Omental fat pad (tissue), 4 donors: ENCODE data around the gene ENO3. TPM values are rescaled to one million over a fixed set of nuclear protein-coding genes. Genes with fewer than 3 reads are reported as not detected.
"Not testable (repeated sequence)": the region's sequence is repeated elsewhere in the genome, so short reads cannot be mapped to it uniquely, and the experiment has no call there.

Experiments
- ATAC-seq: fragments of 150-250 bp; one replicate; pipeline ENCODE4 v1.9.1; 2016; ENCODE audit warnings: mild to moderate bottlenecking, moderate library complexity; ENCODE audit not compliant: low FRiP score
- DNase-seq: peaks from one replicate; pipeline ENCODE4 v3.0.0-alpha.2; 2019; ENCODE audit warnings: low spot score
- total RNA-seq, 4 donors: library from RNA; depleted of rRNA; stranded (reverse); fragments of >200 nt; gene quantifications; one replicate each; pipeline ENCODE4 v1.1.0, GENCODE V29; 2016
- TF ChIP-seq, protein P1 (sequence below), 3 donors: fragments of 450-650 bp; IDR thresholded peaks; one replicate each; pipeline ENCODE4 v1.5.1; 2016 to 2017; ENCODE audit warnings: antibody characterized with exemption in 3 of 3, mild to moderate bottlenecking in 3 of 3, moderate library complexity in 2 of 3

The ENO3 gene
- 1 to 10 TPM; 2.8 to 5.3 (median 3.3) TPM for total RNA-seq

DNA sequence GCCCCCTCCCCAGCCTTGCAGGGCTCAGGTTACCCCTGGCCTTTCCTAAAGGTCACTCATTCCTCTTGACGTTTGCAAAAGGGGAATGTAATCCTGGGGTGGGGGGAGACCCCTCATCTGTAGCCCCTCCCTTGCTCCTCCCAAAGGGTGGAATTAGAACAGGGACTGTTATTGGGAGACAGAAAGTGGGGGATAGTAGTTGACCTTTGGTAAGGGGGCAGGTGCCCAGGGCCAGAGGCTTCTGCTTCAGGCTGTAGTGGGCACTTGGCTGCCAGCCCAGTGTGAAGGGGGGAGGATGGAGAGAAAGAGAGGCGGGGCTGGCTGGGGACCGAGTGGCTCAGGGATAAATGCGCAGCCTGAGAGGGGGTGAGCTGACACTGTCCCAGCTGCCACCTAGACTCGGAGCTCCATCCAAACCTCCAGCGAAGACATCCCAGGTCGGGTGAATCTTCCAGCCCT is at the start of gene ENO3:
Gene ENO3 (plus strand): TSS at position 374 of the 459 bp plus-strand sequence. CDS start 711 bp downstream, outside the sequence.
- DNase-seq, result no peak
- TF ChIP-seq, protein P1, sequence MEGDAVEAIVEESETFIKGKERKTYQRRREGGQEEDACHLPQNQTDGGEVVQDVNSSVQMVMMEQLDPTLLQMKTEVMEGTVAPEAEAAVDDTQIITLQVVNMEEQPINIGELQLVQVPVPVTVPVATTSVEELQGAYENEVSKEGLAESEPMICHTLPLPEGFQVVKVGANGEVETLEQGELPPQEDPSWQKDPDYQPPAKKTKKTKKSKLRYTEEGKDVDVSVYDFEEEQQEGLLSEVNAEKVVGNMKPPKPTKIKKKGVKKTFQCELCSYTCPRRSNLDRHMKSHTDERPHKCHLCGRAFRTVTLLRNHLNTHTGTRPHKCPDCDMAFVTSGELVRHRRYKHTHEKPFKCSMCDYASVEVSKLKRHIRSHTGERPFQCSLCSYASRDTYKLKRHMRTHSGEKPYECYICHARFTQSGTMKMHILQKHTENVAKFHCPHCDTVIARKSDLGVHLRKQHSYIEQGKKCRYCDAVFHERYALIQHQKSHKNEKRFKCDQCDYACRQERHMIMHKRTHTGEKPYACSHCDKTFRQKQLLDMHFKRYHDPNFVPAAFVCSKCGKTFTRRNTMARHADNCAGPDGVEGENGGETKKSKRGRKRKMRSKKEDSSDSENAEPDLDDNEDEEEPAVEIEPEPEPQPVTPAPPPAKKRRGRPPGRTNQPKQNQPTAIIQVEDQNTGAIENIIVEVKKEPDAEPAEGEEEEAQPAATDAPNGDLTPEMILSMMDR (IDR thresholded peaks at IDR 0.05), result no peak
- no peak for ATAC-seq

GRCh38 chr17:4901648-4902344 is 49.1 kb upstream of the ENO3 start:
- TF ChIP-seq, protein P1 (IDR thresholded peaks at IDR 0.05), result no peak
- DNase-seq (no peak), ATAC-seq (no peak)

DNA sequence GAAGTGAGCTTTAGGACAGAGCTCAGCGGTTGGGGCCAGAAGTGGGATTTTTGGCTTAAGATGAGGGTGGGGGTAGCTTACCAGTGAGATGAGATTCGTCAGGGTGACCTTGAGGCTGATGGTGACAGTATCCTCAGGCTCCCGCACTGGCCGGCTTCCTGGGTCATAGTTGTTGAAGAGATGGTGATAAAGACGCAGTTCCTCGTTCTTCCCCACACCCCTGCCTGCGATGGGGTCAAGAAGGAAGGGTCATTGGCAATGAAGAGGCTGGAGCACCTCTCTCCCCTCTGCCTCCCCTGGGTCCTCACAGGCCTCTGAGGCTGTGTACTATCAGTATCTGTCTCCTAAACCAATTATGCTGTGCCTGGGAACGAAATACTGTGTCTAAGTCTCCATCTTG is 48.4 kb upstream of the ENO3 start:
- TF ChIP-seq, protein P1 (IDR thresholded peaks at IDR 0.05), result no peak
- ATAC-seq, result no peak
- no peak for DNase-seq

DNA sequence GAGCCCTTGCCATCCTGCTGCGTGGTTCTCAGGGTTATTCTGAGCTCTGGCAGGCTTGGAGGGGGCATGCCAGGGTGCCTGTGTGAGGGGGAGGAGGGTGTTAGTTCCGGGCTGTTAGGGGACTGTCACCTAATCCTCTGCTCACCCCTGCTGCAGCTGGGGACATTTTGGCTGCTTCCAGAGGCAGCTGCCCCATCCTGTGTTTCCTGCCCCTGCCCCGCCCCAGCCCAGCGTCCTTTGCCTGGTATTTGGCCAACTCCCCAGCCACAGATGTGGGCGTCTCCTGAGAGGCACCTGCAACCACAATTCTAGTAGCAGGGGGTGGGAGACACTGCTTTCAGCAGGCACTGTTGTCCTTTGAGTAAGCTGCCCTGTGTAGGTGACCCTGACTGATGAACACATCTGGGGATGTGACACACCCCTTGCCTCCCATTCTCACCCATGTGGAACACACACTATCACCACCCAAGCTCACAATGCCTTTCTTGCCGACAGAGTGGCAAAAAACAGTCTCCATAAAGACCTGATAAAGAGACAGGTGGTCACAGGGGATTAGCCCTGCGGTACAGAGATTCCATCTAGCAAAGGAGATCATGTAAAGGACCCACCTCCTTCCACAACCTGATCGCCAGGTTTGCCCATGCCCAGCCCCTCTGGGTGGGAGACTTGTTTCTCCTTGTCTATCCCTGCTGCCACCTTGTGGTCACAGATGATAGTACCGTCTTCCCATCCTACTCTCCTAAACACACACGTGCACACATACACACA is 47.7 kb upstream of the ENO3 start, which contains the start of gene CHRNE:
Gene CHRNE (minus strand): TSS at position 48 of the 768 bp plus-strand sequence. CDS start 35 bp downstream, at position 13.
- TF ChIP-seq, protein P1 (IDR thresholded peaks at IDR 0.05), result peak in 2 of 3 donors; percentile 21 to 40
- DNase-seq (peak; percentile 88), ATAC-seq (no peak)

- not testable (repeated sequence) for DNase-seq, ATAC-seq
Measured at GRCh38 chr17:4906642-4907041, 44.3 kb upstream of the ENO3 start.

DNA sequence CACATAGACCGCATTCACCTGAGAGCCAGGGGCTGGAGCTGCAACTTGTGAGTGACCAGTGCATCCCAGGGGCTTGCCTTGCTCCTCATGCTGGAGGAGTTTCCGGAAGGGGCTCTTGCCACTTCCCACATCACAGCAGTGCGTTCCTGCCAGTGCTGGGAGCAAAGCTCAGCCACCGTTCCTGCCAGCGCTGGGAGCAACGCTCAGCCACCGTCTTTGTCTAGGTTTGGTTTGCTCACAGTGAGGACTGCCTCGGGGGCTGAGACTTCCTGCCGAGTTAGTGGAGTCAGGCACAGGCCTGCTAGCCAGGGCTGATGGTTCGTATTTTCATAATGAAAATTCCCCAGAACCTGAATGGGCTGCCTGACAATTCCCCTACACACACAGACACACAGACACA is 42.6 kb upstream of the ENO3 start:
- no peak for DNase-seq
- TF ChIP-seq, protein P1 (IDR thresholded peaks at IDR 0.05), result no peak
- no peak for ATAC-seq

- ATAC-seq, result peak; percentile 97
- TF ChIP-seq, protein P1 (IDR thresholded peaks at IDR 0.05), result peak in 1 of 3 donors; percentile 37
- DNase-seq, result peak; percentile 58
Measured at GRCh38 chr17:4908711-4909496, 42.0 kb upstream of the ENO3 start.
